Stimulated activated naive B cell treated with anti-CD40 and anti-IgM and Interleukin-4, amounts not matched to agents 10 μg/mL and 1 μg/mL and 100 μg/mL, for 72 hours (primary cell): Measurements from ENCODE around the gene KCNK3.
A peak's percentile ranks its signal among the peaks of the same experiment; 100 is the strongest.
"Not testable (repeated sequence)": the region's sequence is repeated elsewhere in the genome, so short reads cannot be mapped to it uniquely, and the experiment has no call there.

Experiments
- ATAC-seq, 2 donors: fragments of 150-1000 bp; cut with Tn5 transposase; replicated peaks; 2 replicates each; pipeline ENCODE4 v1.10.0; 2021; ENCODE audit warnings: moderate library complexity in 1 of 2
- DNase-seq: peaks from one replicate; pipeline ENCODE4 v3.0.0; 2021
- H3K27ac Mint-ChIP-seq: one replicate; pipeline ENCODE4 v1.8.0; 2022; ENCODE audit warnings: mild to moderate bottlenecking, mixed read lengths
- H3K27me3 Mint-ChIP-seq, 2 donors: one replicate each; pipeline ENCODE4 v1.8.0; 2022; ENCODE audit warnings: mixed read lengths in 2 of 2
- H3K36me3 Mint-ChIP-seq, 2 donors: one replicate each; pipeline ENCODE4 v1.8.0; 2022; ENCODE audit warnings: mixed read lengths in 2 of 2, mild to moderate bottlenecking in 1 of 2
- H3K4me1 Mint-ChIP-seq, 2 donors: one replicate each; pipeline ENCODE4 v1.8.0; 2022; ENCODE audit warnings: mixed read lengths in 2 of 2, mild to moderate bottlenecking in 1 of 2
- H3K4me3 Mint-ChIP-seq, 2 donors: one replicate each; pipeline ENCODE4 v1.8.0; 2022; ENCODE audit warnings: mild to moderate bottlenecking in 2 of 2, mixed read lengths in 2 of 2, moderate library complexity in 1 of 2
- H3K9me3 Mint-ChIP-seq, 2 donors: one replicate each; pipeline ENCODE4 v1.8.0; 2022; ENCODE audit warnings: mixed read lengths in 2 of 2, mild to moderate bottlenecking in 1 of 2

The KCNK3 gene

GRCh38 chr2:26745609-26746327 lies 53.2 kb downstream of the KCNK3 start:
- Mint-ChIP-seq H3K9me3 (no peaks in the 10 kb centered on the region), H3K27me3 (no peaks in the 10 kb centered on the region), H3K4me1 (peaks cover 7 to 8% of the 10 kb centered on the region in 2 donors), H3K27ac (no peak overlapping the region), H3K4me3 (no peak overlapping the region), H3K36me3 (no peaks in the 10 kb centered on the region)
- ATAC-seq, result peak; percentile 91 to 92
- DNase-seq, result peak; percentile 53

- no peak overlapping the region for H3K4me3 Mint-ChIP-seq
- H3K4me1 Mint-ChIP-seq, result peaks cover 0 to 2% of the 10 kb centered on the region in 2 donors
- DNase-seq (no peak), ATAC-seq (no peak)
- H3K27ac Mint-ChIP-seq, result no peak overlapping the region
- no peaks in the 10 kb centered on the region for H3K36me3 Mint-ChIP-seq
- H3K27me3 Mint-ChIP-seq, result no peaks in the 10 kb centered on the region
- no peaks in the 10 kb centered on the region for H3K9me3 Mint-ChIP-seq
Observed at GRCh38 chr2:26746934-26747333, 54.4 kb downstream of the KCNK3 start.

- DNase-seq, ATAC-seq, H3K27me3 Mint-ChIP-seq, H3K4me1 Mint-ChIP-seq, H3K9me3 Mint-ChIP-seq, H3K36me3 Mint-ChIP-seq, H3K4me3 Mint-ChIP-seq, H3K27ac Mint-ChIP-seq: not testable (repeated sequence)
Observed at GRCh38 chr2:26749787-26750420, 57.4 kb downstream of the KCNK3 start.

GRCh38 chr2:26750467-26750866 lies 57.9 kb downstream of the KCNK3 start:
- not testable (repeated sequence) for ATAC-seq, H3K4me1 Mint-ChIP-seq, H3K27me3 Mint-ChIP-seq, H3K9me3 Mint-ChIP-seq, H3K4me3 Mint-ChIP-seq, H3K36me3 Mint-ChIP-seq, DNase-seq, H3K27ac Mint-ChIP-seq

GRCh38 chr2:26752656-26753055 lies 60.1 kb downstream of the KCNK3 start:
- no peak for DNase-seq
- H3K4me1 Mint-ChIP-seq, result peaks cover 4 to 10% of the 10 kb centered on the region in 2 donors

GRCh38 chr2:26754539-26754938 lies 62.0 kb downstream of the KCNK3 start:
- no peak overlapping the region for H3K27ac Mint-ChIP-seq
- ATAC-seq, result no peak
- DNase-seq, result no peak
- no peaks in the 10 kb centered on the region for H3K9me3 Mint-ChIP-seq
- H3K27me3 Mint-ChIP-seq, result no peaks in the 10 kb centered on the region
- H3K4me3 Mint-ChIP-seq, result no peak overlapping the region
- no peaks in the 10 kb centered on the region for H3K36me3 Mint-ChIP-seq
- H3K4me1 Mint-ChIP-seq, result peaks cover 13 to 18% of the 10 kb centered on the region in 2 donors

More at GRCh38 chr2:26752656-26753055, 60.1 kb downstream of the KCNK3 start:
- Mint-ChIP-seq H3K36me3 (no peaks in the 10 kb centered on the region), H3K9me3 (no peaks in the 10 kb centered on the region), H3K27ac (no peak overlapping the region), H3K4me3 (no peak overlapping the region), H3K27me3 (no peaks in the 10 kb centered on the region)
- no peak for ATAC-seq

- Mint-ChIP-seq H3K4me3 (no peak overlapping the region), H3K9me3 (no peaks in the 10 kb centered on the region), H3K27me3 (no peaks in the 10 kb centered on the region), H3K4me1 (peaks cover 11 to 18% of the 10 kb centered on the region in 2 donors), H3K27ac (no peak overlapping the region), H3K36me3 (no peaks in the 10 kb centered on the region)
- DNase-seq (peak; percentile 23), ATAC-seq (peak; percentile 56 to 78)
Observed at GRCh38 chr2:26754972-26755670, 62.6 kb downstream of the KCNK3 start.

GRCh38 chr2:26756337-26756736 lies 63.8 kb downstream of the KCNK3 start:
- ATAC-seq, result no peak
- no peak overlapping the region for H3K27ac Mint-ChIP-seq
- no peaks in the 10 kb centered on the region for H3K27me3 Mint-ChIP-seq
- DNase-seq, result no peak
- peaks cover 11 to 18% of the 10 kb centered on the region in 2 donors for H3K4me1 Mint-ChIP-seq
- no peaks in the 10 kb centered on the region for H3K36me3 Mint-ChIP-seq
- H3K4me3 Mint-ChIP-seq, result no peak overlapping the region
- no peaks in the 10 kb centered on the region for H3K9me3 Mint-ChIP-seq

GRCh38 chr2:26757873-26758789 lies 65.6 kb downstream of the KCNK3 start:
- Mint-ChIP-seq H3K27ac (no peak overlapping the region), H3K36me3 (no peaks in the 10 kb centered on the region), H3K4me1 (peaks cover 11 to 18% of the 10 kb centered on the region in 2 donors), H3K9me3 (no peaks in the 10 kb centered on the region), H3K4me3 (no peak overlapping the region), H3K27me3 (no peaks in the 10 kb centered on the region)
- peak; percentile 20 for DNase-seq
- ATAC-seq, result peak; percentile 59 to 70

- H3K4me1 Mint-ChIP-seq, result peaks cover 13 to 18% of the 10 kb centered on the region in 2 donors
- no peak overlapping the region for H3K4me3 Mint-ChIP-seq
- ATAC-seq (no peak), DNase-seq (no peak)
- H3K9me3 Mint-ChIP-seq, result no peaks in the 10 kb centered on the region
- no peaks in the 10 kb centered on the region for H3K27me3 Mint-ChIP-seq
- H3K36me3 Mint-ChIP-seq, result no peaks in the 10 kb centered on the region
- no peak overlapping the region for H3K27ac Mint-ChIP-seq
Observed at GRCh38 chr2:26758790-26759321, 66.3 kb downstream of the KCNK3 start.

- Mint-ChIP-seq H3K4me1 (peaks cover 16 to 21% of the 10 kb centered on the region in 2 donors), H3K9me3 (no peaks in the 10 kb centered on the region), H3K4me3 (no peak overlapping the region), H3K36me3 (peaks cover 0 to 4% of the 10 kb centered on the region in 2 donors), H3K27ac (no peak overlapping the region), H3K27me3 (no peaks in the 10 kb centered on the region)
- no peak for ATAC-seq
- no peak for DNase-seq
Observed at GRCh38 chr2:26759845-26760244, 67.3 kb downstream of the KCNK3 start.

- not testable (repeated sequence) for H3K4me3 Mint-ChIP-seq, DNase-seq, H3K9me3 Mint-ChIP-seq, ATAC-seq, H3K27ac Mint-ChIP-seq, H3K27me3 Mint-ChIP-seq, H3K36me3 Mint-ChIP-seq
- H3K4me1 Mint-ChIP-seq, result peaks cover 23 to 27% of the 10 kb centered on the region in 2 donors
Observed at GRCh38 chr2:26760991-26761390, 68.5 kb downstream of the KCNK3 start.

- Mint-ChIP-seq H3K27me3 (no peaks in the 10 kb centered on the region), H3K9me3 (no peaks in the 10 kb centered on the region), H3K4me1 (peaks cover 24 to 31% of the 10 kb centered on the region in 2 donors), H3K4me3 (peak overlapping the region; percentile 92 to 99), H3K27ac (peak overlapping the region; percentile 56), H3K36me3 (peaks cover 3 to 4% of the 10 kb centered on the region in 2 donors)
- no peak for DNase-seq
- ATAC-seq, result no peak
Observed at GRCh38 chr2:26763019-26763418, 70.5 kb downstream of the KCNK3 start.
